Measurements from ENCODE around the gene WDFY2. TPM values are rescaled to one million over a fixed set of nuclear protein-coding genes. Genes with fewer than 3 reads are reported as not detected.

The WDFY2 gene
- total and polyA plus RNA-seq, 10 of the 15 experiments (the other 5 are each of a cell fraction or from before 2014, with no cell fraction given): 2.1 to 13.0 (median 8.1) TPM

- DNase-seq (ENCODE audit: low read depth, low spot score) (no peak), ATAC-seq (no peak), FAIRE-seq (no peak)
- H2AFZ ChIP-seq (ENCODE audit: control insufficient read depth, low read depth, low read length): no peak overlapping the region
- no peaks in the 10 kb centered on the region for H3K79me2 ChIP-seq (ENCODE audit: control insufficient read depth, insufficient read depth, low read length)
- no peak overlapping the region for H3K4me3 ChIP-seq
- BruUV-seq (replicated peaks): no TSS peak
- SMC1A ChIA-PET (ENCODE audit: uncharacterized antibody, unreplicated experiment): interaction anchor here (1.1 kb wide), 1 partner anchor 41 kb away, joined by 3 read pairs; no protein-coding TSS in a partner anchor
- H3K27me3 ChIP-seq (replicated peaks in 1 of 2; ENCODE audit: control insufficient read depth in 2 of 2, insufficient read depth in 2 of 2, low read length in 1 of 2): no peaks in the 10 kb centered on the region
- no peaks in the 10 kb centered on the region for H4K20me1 ChIP-seq (ENCODE audit: control insufficient read depth, insufficient read depth)
- no peak overlapping the region for H3K9ac ChIP-seq (ENCODE audit: control insufficient read depth, insufficient read depth, low read length)
- H3K36me3 ChIP-seq (ENCODE audit: control insufficient read depth in 2 of 2, insufficient read depth in 2 of 2, low read length in 1 of 2): no peaks in the 10 kb centered on the region
- TF ChIP-seq CEBPZ (IDR thresholded peaks at IDR 0.05; ENCODE audit: low read depth, low read length): no peak
- no peak for TF ChIP-seq SIX5 (IDR thresholded peaks at IDR 0.05; ENCODE audit: low read depth, low read length, severe bottlenecking)
- TF ChIP-seq HDGF (IDR thresholded peaks at IDR 0.05): no peak
- TF ChIP-seq POLR2A (IDR thresholded peaks at IDR 0.05; ENCODE audit: low read depth, low read length): no peak
- TF ChIP-seq HDAC2 (IDR thresholded peaks at IDR 0.05): no peak
- TF ChIP-seq CREB1 (IDR thresholded peaks at IDR 0.05; ENCODE audit: low read depth): no peak
- TF ChIP-seq E4F1 (IDR thresholded peaks at IDR 0.05; ENCODE audit: borderline replicate concordance, partially characterized antibody): no peak
- no peak for TF ChIP-seq ZNF622 (IDR thresholded peaks at IDR 0.05)
- TF ChIP-seq STAT3 (IDR thresholded peaks at IDR 0.05; ENCODE audit: low read depth, low read length): no peak
- H3K4me1 ChIP-seq (ENCODE audit: control insufficient read depth, insufficient read depth, low read length): no peaks in the 10 kb centered on the region
- over 99% methylated on average over 6 of the region's 6 CpGs for WGBS (ENCODE audit: insufficient coverage, insufficient replicate concordance, low lambda C conversion rate, missing lambda C conversion rate)
- H3K9me3 ChIP-seq (replicated peaks; ENCODE audit: control insufficient read depth, insufficient read depth, low read length): no peaks in the 10 kb centered on the region
- in situ Hi-C loops (cut with MboI): no loop called here
- CTCF ChIA-PET: no interaction called here
- H3K4me2 ChIP-seq (ENCODE audit: control insufficient read depth, insufficient read depth): no peak overlapping the region
- H3K27ac ChIP-seq (ENCODE audit: control insufficient read depth, insufficient read depth): no peak overlapping the region
- RAD21 ChIA-PET (ENCODE audit: unreplicated experiment): no interaction called here
- POLR2A ChIA-PET: no interaction called here
- intact Hi-C loops (cut with micrococcal nuclease; ENCODE audit: unreplicated experiment): no loop called here
These were observed 188.5 kb downstream of the WDFY2 start for GRCh38 chr13:51772781-51773180.

Measured in GM12878 (cell line).